SK-N-SH (cell line): ENCODE measurements around the gene PCNX3. TPM values are rescaled to one million over a fixed set of nuclear protein-coding genes. Genes with fewer than 3 reads are reported as not detected.
A peak's percentile ranks its signal among the peaks of the same experiment; 100 is the strongest.

Experiments used
- CTCF ChIA-PET: fragments of 300-600, 350-600 bp; formaldehyde crosslinking; extraction: SDS; loops from one replicate; lab custom pipeline; 2021; lab: Yijun Ruan, JAX
- POLR2A ChIA-PET: fragments of 350-600 bp; sonication (Branson Sonifier 250); formaldehyde crosslinking; extraction: SDS; loops from one replicate; lab custom pipeline; 2020; ENCODE audit warnings: antibody characterized with exemption, inconsistent platforms; lab: Yijun Ruan, JAX
- DNase-seq: peaks from one replicate; pipeline ENCODE4 v3.0.0; 2012
- H2AFZ ChIP-seq: fragments of 200-600 bp; sonication (generic); 2 replicates; pipeline ENCODE4 v1.8.1; 2016; ENCODE audit warnings: antibody characterized with exemption, mild to moderate bottlenecking, low read depth
- H3F3A ChIP-seq: fragments of 200-600 bp; sonication (generic); replicated peaks from 2 replicates; pipeline ENCODE3; 2016; ENCODE audit warnings: antibody characterized with exemption, mild to moderate bottlenecking; ENCODE audit not compliant: insufficient read depth
- H3K27ac ChIP-seq, 2 experiments: fragments of 200-500 bp in 1 of 2; fragments of 200-600 bp in 1 of 2; sonication (Bioruptor generic) in 1 of 2; sonication (generic), shearing (Covaris generic) in 1 of 2; 2 replicates each; pipeline versions ENCODE4 v1.5.1 to v1.6.1; 2014 to 2016; ENCODE audit warnings: low read depth in 2 of 2, inconsistent platforms in 1 of 2, low read length in 1 of 2, mild to moderate bottlenecking in 1 of 2, mixed read lengths in 1 of 2
- H3K27me3 ChIP-seq: fragments of 200-600 bp; sonication (generic), shearing (Covaris generic); 2 replicates; pipeline ENCODE4 v1.6.1; 2016; ENCODE audit warnings: mixed run types; ENCODE audit not compliant: insufficient read depth
- H3K36me3 ChIP-seq, 2 experiments: fragments of 200-500 bp in 1 of 2; fragments of 200-600 bp in 1 of 2; sonication (Bioruptor generic) in 1 of 2; sonication (generic) in 1 of 2; replicated peaks in 1 of 2; 2 replicates each; pipeline versions ENCODE3 to v1.5.1; 2014 to 2016; ENCODE audit warnings: low read length in 1 of 2, mild to moderate bottlenecking in 1 of 2; ENCODE audit not compliant: insufficient read depth in 2 of 2, control insufficient read depth in 1 of 2
- H3K4me1 ChIP-seq, 2 experiments: fragments of 200-500 bp in 1 of 2; fragments of 200-600 bp in 1 of 2; sonication (Bioruptor generic) in 1 of 2; sonication (generic), shearing (Covaris generic) in 1 of 2; 2 replicates each; pipeline versions ENCODE4 v1.5.1 to v1.6.1; 2014 to 2016; ENCODE audit warnings: low read depth in 1 of 2, low read length in 1 of 2, mixed run types in 1 of 2; ENCODE audit not compliant: insufficient read depth in 2 of 2, control insufficient read depth in 1 of 2
- H3K4me2 ChIP-seq: fragments of 200-600 bp; sonication (generic), shearing (Covaris generic); 2 replicates; pipeline ENCODE4 v1.6.1; 2017; ENCODE audit warnings: mixed run types
- H3K4me3 ChIP-seq, 2 experiments: fragments of 200-500 bp in 1 of 2; fragments of 200-600 bp in 1 of 2; sonication (Bioruptor generic) in 1 of 2; sonication (generic), shearing (Covaris generic) in 1 of 2; 2 replicates each; pipeline versions ENCODE4 v1.5.1 to v1.8.1; 2014 to 2016; ENCODE audit warnings: low read depth in 2 of 2, inconsistent platforms in 1 of 2, low read length in 1 of 2, mild to moderate bottlenecking in 1 of 2, mixed read lengths in 1 of 2, moderate library complexity in 1 of 2
- H3K79me2 ChIP-seq: fragments of 200-600 bp; sonication (generic); 2 replicates; pipeline ENCODE4 v1.8.1; 2017; ENCODE audit warnings: mild to moderate bottlenecking; ENCODE audit not compliant: insufficient read depth
- H3K9ac ChIP-seq: fragments of 200-600 bp; sonication (generic); 2 replicates; pipeline ENCODE4 v1.6.1; 2017; ENCODE audit warnings: mixed run types
- H3K9me2 ChIP-seq: fragments of 200-600 bp; sonication (generic); 2 replicates; pipeline ENCODE4 v1.6.1; 2017; ENCODE audit warnings: mixed run types
- H3K9me3 ChIP-seq: fragments of 200-600 bp; sonication (generic); 2 replicates; pipeline ENCODE4 v1.6.1; 2017; ENCODE audit warnings: mixed run types, mild to moderate bottlenecking, moderate library complexity
- H4K20me1 ChIP-seq: fragments of 200-600 bp; sonication (generic); 2 replicates; pipeline ENCODE4 v1.6.1; 2017; ENCODE audit warnings: mild to moderate bottlenecking, mixed run types; ENCODE audit not compliant: insufficient read depth
- CTCF ChIP-seq: fragments of 200-600 bp; sonication (generic); IDR thresholded peaks from 2 replicates; pipeline ENCODE4 v1.6.1; 2017; ENCODE audit warnings: antibody characterized with exemption, mild to moderate bottlenecking, moderate library complexity
- EZH2phosphoT487 ChIP-seq: fragments of 200-600 bp; sonication (generic); IDR thresholded peaks from 2 replicates; pipeline ENCODE4 v1.6.1; 2017; ENCODE audit warnings: low read depth, mixed run types, mild to moderate bottlenecking, antibody characterized with exemption, moderate library complexity, borderline replicate concordance
- FOSL2 ChIP-seq: IDR thresholded peaks from 2 replicates; pipeline ENCODE4 v1.4.0; 2012; ENCODE audit warnings: low read depth, mild to moderate bottlenecking, moderate library complexity, borderline replicate concordance
- FOXM1 ChIP-seq: IDR thresholded peaks from 2 replicates; pipeline ENCODE4 v1.4.0; 2012; ENCODE audit warnings: low read depth, mild to moderate bottlenecking
- GABPA ChIP-seq: IDR thresholded peaks from 2 replicates; pipeline ENCODE4 v1.4.0; 2012; ENCODE audit warnings: low read depth, mild to moderate bottlenecking
- MAX ChIP-seq: IDR thresholded peaks from 2 replicates; pipeline ENCODE4 v1.4.0; 2012; ENCODE audit warnings: low read depth
- RCOR1 ChIP-seq: fragments of 150-350 bp; IDR thresholded peaks from 2 replicates; pipeline ENCODE4 v1.6.1; 2017; ENCODE audit warnings: antibody characterized with exemption, low read length
- REST ChIP-seq: IDR thresholded peaks from 2 replicates; pipeline ENCODE4 v1.6.1; 2012; ENCODE audit warnings: mild to moderate bottlenecking, low read depth, low read length, moderate library complexity
- WGBS: methylation state at CpG from one replicate; pipeline ENCODE4 v1.1.6; 2017; ENCODE audit warnings: low lambda C conversion rate; 5-methylcytosine and 5-hydroxymethylcytosine counted together
- polyA plus RNA-seq, 3 experiments: library from polyadenylated mRNA; depleted of rRNA; stranded (reverse); fragments of >200 nt; gene quantifications; 2 replicates each; pipeline ENCODE4 v1.2.3, GENCODE V29; 2012

PCNX3 gene
- polyA plus RNA-seq, 1 of the 3 experiments (the other 2 are of a cell fraction) = 33.7 TPM

GRCh38 chr11:65613091-65613928 is 2.3 kb upstream of the PCNX3 start:
- H3K9me3 ChIP-seq = no peaks in the 10 kb centered on the region
- H4K20me1 ChIP-seq = peaks cover 28% of the 10 kb centered on the region
- H3K27ac ChIP-seq = peak overlapping the region; percentile 58 to 76
- no peak for DNase-seq
- H3K36me3 ChIP-seq = peaks cover 1 to 30% of the 10 kb centered on the region in 2 experiments
- ChIA-PET POLR2A (interaction anchor here (0.7 kb wide), 1 partner anchor 41 kb away, joined by 3 read pairs; the partner anchor contains the start of gene FAM89B), CTCF (interaction anchor here (0.7 to 2.8 kb wide), 8 partner anchors 9 to 204 kb away, joined by 3 to 14 read pairs (median 4); partner anchors contain the start of genes SIPA1 and ZNRD2)
- peak overlapping the region; percentile 58 to 87 for H3K4me3 ChIP-seq
- peaks cover 92% of the 10 kb centered on the region for H3K79me2 ChIP-seq
- WGBS = 80% methylated on average over 1 of the region's 43 CpGs
- peaks cover 4% of the 10 kb centered on the region for H3F3A ChIP-seq
- peak overlapping the region; percentile 85 for H3K4me2 ChIP-seq
- H2AFZ ChIP-seq = no peak overlapping the region
- TF ChIP-seq FOSL2 (no peak), RCOR1 (no peak), MAX (no peak), GABPA (no peak), EZH2phosphoT487 (no peak), CTCF (0 out of 2 replicates have a peak, but pooled peaks have one; percentile 10), FOXM1 (no peak), REST (no peak)
- H3K4me1 ChIP-seq = peaks cover 25 to 36% of the 10 kb centered on the region in 2 experiments; a peak in 3 of 4 replicates
- no peaks in the 10 kb centered on the region for H3K9me2 ChIP-seq
- no peaks in the 10 kb centered on the region for H3K27me3 ChIP-seq
- peak overlapping the region; percentile 93 for H3K9ac ChIP-seq
